Measurements from ENCODE around the gene CCDC88C. TPM values are rescaled to one million over a fixed set of nuclear protein-coding genes. Genes with fewer than 3 reads are reported as not detected.
A peak's percentile ranks its signal among the peaks of the same experiment; 100 is the strongest.

CCDC88C gene
- total RNA-seq, 1 experiment from 2014 or later, result 64.8 TPM

GRCh38 chr14:91351512-91351862 lies 66.1 kb downstream of the CCDC88C start:
- H3K9me3 Mint-ChIP-seq, result no peaks in the 10 kb centered on the region
- no peak for DNase-seq (ENCODE audit: low spot score)
- POLR2A ChIA-PET, result no interaction called here
- TF ChIP-seq FOXJ3 (CRISPR knock-in tag; IDR thresholded peaks at IDR 0.05; ENCODE audit: borderline replicate concordance) (no peak), TEAD1 (CRISPR knock-in tag; IDR thresholded peaks at IDR 0.05) (no peak), NFATC4 (CRISPR knock-in tag; IDR thresholded peaks at IDR 0.05) (no peak), ATF3 (CRISPR knock-in tag; conservative IDR thresholded peaks at IDR 0.05) (no peak), OVOL2 (CRISPR knock-in tag; IDR thresholded peaks at IDR 0.05; ENCODE audit: borderline replicate concordance) (no peak), ZNF232 (CRISPR knock-in tag; IDR thresholded peaks at IDR 0.05) (no peak), EMX1 (CRISPR knock-in tag; IDR thresholded peaks at IDR 0.05) (no peak), ETV6 (CRISPR knock-in tag; IDR thresholded peaks at IDR 0.05) (no peak), JAZF1 (CRISPR knock-in tag; IDR thresholded peaks at IDR 0.05) (no peak), ZBTB43 (CRISPR knock-in tag; IDR thresholded peaks at IDR 0.05) (no peak), PRDM15 (CRISPR knock-in tag; IDR thresholded peaks at IDR 0.05) (no peak), CBFB (CRISPR knock-in tag; IDR thresholded peaks at IDR 0.05; ENCODE audit: low read depth) (no peak), AR (CRISPR knock-in tag; IDR thresholded peaks at IDR 0.05) (no peak), GTF2I (CRISPR knock-in tag; conservative IDR thresholded peaks at IDR 0.05) (no peak), E2F1 (CRISPR knock-in tag; IDR thresholded peaks at IDR 0.05) (no peak), MXD4 (CRISPR knock-in tag; IDR thresholded peaks at IDR 0.05; ENCODE audit: borderline replicate concordance) (no peak)
- peaks cover 64% of the 10 kb centered on the region for H3K4me1 Mint-ChIP-seq
- ATAC-seq, result no peak
- no peaks in the 10 kb centered on the region for H3K36me3 Mint-ChIP-seq
- no peaks in the 10 kb centered on the region for H3K27me3 Mint-ChIP-seq (ENCODE audit: low read depth)
- H3K4me3 Mint-ChIP-seq, result no peak overlapping the region
- H3K27ac Mint-ChIP-seq, result peak overlapping the region; percentile 84
- CTCF ChIA-PET, result interaction anchor here (0.6 to 2.4 kb wide), 5 partner anchors 16 to 1194 kb away, joined by 3 to 9 read pairs (median 4); no protein-coding TSS in a partner anchor

GRCh38 chr14:91350813-91351511 lies 66.7 kb downstream of the CCDC88C start:
- Mint-ChIP-seq H3K27ac (peak overlapping the region; percentile 83), H3K4me1 (peaks cover 66% of the 10 kb centered on the region), H3K36me3 (no peaks in the 10 kb centered on the region), H3K4me3 (no peak overlapping the region), H3K9me3 (no peaks in the 10 kb centered on the region), H3K27me3 (ENCODE audit: low read depth) (no peaks in the 10 kb centered on the region)
- no peak for ATAC-seq
- POLR2A ChIA-PET, result no interaction called here
- CTCF ChIA-PET, result interaction anchor here (0.6 to 2.4 kb wide), 5 partner anchors 16 to 1195 kb away, joined by 3 to 9 read pairs (median 4); no protein-coding TSS in a partner anchor
- DNase-seq (ENCODE audit: low spot score), result no peak
- no peak for TF ChIP-seq NFE2L1 (CRISPR knock-in tag; IDR thresholded peaks at IDR 0.05)
- TF ChIP-seq JUN (CRISPR knock-in tag; IDR thresholded peaks at IDR 0.05), result no peak
- TF ChIP-seq E2F5 (CRISPR knock-in tag; IDR thresholded peaks at IDR 0.05), result no peak
- TF ChIP-seq ZSCAN18 (CRISPR knock-in tag; IDR thresholded peaks at IDR 0.05), result no peak
- no peak for TF ChIP-seq CBFB (CRISPR knock-in tag; IDR thresholded peaks at IDR 0.05; ENCODE audit: low read depth)
- no peak for TF ChIP-seq USF1 (CRISPR knock-in tag; IDR thresholded peaks at IDR 0.05)
